GM19043 (cell line): Measurements from ENCODE around the gene CDK15.
A peak's percentile ranks its signal among the peaks of the same experiment; 100 is the strongest.

Experiments used
- ATAC-seq: cut with Tn5 transposase; IDR thresholded peaks from one replicate; pipeline ENCODE4 v1.9.1; 2021; ENCODE audit warnings: low read depth; ENCODE audit not compliant: unreplicated experiment

Gene CDK15

DNA sequence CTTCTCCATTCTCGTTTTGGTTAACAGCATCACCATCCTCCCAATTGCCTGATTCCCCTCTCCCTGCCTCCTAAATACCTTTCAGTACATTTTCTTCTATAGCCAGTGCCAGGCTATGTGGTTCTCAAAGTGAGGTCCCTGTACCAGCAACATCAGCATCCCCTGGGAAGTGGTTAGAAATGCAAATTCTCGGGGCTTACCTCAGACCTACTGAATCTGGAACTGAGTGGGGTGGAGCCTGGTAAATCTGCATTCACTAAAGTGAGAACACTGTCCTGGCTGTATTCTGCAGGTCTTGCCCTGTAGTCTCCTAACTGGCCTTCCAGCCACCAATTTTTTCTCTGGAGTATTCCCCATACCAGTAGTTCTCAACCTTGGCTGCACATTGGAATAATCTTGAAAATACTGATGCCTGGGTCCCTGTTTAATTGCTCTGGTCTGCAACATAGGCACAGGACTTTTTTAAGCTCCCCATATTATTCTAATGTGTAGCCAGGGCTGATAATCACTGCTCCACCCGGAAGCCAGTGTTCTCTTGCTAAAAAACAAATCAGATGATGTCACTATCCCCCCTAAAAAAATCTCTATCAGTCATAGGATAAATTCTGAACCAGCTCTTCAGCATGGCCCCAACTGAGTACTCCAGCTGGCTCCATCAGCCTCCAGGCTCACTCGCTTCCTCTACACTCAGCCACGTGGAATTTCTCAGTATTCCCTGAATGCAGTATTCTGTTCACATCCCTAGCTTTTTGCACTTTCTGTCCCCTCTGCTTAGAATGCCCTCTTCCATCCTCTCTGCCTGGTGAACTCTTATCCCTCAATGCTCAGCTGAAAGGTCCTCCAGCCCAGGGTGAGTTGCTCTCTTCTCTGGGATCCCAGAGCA is 98.4 kb downstream of the CDK15 start:
- peak; percentile 88 for ATAC-seq

DNA sequence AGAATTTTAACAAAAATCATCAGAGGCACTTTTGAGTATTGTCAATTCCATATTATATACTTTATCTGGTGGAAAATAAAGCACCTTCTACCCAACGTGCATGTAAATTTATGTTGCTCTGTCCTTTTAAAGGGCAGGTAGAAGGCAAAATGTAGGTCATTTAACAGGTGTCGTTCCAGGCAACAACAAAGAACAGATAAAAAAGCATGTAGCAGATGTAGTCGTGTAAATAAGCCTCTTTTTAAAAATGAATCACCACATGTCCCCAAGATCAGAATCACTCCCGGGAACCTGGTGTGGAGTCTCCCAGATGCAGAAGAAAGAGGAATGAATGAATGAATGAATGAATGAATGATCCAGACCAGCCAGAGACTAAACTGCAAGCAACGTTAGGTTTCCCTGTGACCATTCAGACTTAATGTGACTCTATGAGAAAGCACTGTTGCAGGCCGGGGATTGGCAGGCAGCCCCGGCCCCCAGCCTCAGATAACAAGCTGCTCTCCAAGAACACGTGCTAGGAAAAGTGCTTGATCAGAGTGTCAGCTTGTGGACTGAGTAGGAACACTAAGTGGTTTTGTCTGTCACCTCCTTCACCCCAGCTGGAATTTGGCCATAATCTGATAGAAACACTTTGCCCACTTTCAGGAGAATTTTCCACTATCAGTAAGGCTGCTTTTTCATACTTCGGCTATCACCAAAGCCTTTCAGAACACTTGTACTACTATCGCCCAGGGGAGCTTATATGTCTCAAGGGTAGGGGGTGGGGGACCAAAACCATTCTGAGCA is 100.6 kb downstream of the CDK15 start:
- ATAC-seq, result no peak

DNA sequence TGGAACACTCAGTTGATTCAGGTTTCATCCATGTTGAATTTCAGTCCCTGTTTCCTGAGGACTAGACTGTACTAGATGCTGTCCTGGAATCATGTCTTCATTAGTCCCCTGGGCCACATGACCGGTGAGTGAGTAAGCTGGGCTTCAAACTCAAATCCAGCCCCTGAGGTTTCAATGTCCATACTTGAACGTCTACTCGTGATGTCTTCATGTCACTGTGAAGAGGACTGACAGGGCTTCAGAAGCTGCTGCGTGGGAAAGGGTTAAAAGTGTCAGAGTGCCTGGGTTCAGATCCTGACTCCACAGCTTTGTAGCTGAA is 101.2 kb downstream of the CDK15 start:
- ATAC-seq, result no peak

- no peak for ATAC-seq
Measured at GRCh38 chr2:201908901-201909300, 102.6 kb downstream of the CDK15 start.

- ATAC-seq, result no peak
Measured at GRCh38 chr2:201909348-201909747, 103.0 kb downstream of the CDK15 start.

DNA sequence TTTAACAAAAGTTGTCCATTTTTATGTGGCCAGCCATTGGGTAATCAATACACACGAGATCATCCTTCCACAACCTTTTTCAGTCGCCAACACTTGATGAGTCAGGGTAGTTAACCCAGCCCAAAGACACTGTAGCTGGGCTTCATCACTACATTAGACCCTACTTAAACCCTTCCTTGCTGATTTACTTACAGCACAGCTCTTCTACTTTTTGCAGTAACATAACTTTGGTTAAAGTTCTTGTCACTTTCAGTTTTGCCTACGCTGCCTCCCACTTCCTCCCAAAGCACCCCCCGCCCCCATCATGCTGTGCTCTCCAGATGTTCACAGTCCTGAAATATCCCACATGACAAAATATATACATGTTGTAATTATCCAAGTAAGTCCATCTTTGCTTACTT is 103.6 kb downstream of the CDK15 start:
- no peak for ATAC-seq

DNA sequence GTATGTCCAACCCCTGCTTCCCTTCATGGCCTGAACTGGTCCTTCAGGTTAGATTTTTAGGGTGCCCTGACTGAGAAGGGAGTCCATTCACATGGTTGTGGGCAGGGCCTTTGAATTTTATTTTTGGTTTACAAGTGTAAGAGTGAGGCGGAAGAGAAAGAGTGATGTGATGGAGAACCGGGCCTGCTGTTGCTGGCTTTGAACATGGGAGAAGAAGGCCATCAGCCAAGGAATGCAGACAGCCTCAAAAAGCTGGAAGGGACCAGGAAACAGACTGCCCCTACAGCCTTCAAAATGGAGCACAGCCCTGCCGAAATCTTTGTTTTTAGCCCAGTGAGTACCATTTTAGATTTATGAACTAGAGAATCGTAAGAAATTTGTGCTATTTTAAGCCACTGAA is 105.0 kb downstream of the CDK15 start:
- ATAC-seq, result no peak

- no peak for ATAC-seq
Measured at GRCh38 chr2:201913201-201913600, 106.9 kb downstream of the CDK15 start.

DNA sequence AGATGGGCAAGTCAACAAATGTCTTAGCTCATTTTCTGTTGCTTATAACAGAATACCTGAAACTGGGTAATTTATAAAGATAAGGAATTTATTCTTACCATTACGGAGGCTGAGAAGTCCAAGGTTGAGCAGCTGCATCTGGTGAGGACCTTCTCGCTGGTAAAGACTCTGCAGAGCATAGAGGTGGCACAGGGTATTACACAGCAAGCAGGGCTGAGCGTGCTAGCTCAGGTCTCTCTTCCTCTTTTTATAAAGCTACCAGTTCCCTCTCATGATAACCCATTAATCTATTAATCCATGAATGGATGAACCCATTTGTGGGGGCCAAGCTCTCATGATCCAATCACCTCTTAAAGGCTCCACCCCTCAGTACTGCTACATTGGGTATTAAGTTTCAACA is 109.1 kb downstream of the CDK15 start:
- peak; percentile 78 for ATAC-seq

GRCh38 chr2:201916565-201916964 is 110.2 kb downstream of the CDK15 start:
- no peak for ATAC-seq

DNA sequence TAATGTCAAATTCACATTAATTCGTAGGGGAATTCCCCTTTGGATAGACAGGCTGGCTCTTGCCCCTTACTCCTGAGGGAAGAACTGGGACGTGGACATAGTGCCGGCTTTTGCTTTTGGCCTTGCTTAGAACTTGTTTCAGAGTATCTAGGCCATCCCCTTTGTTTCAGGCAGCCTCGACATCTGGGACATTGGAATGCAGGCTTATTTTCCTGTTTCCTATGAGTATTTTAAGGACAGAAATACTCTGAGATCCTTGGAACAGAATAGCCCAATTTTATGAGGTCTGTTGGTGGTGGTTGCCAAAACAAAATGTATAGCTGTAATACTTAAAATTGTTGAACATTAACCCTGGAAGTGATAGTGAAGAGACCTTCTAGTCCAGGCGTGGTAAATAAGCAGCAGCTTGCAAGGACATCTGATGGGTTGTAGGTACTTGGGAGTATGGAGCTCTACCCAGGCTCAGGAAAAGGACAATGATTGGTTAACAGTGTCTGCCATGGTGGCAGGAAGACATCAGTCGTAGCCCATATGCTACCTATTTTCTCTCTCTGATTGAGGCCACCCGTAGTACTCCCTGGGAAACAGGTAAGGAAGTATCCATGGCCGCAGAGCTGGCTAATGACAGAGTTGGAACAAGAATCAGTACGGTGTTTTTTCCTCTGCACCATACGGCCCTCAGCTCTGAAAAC is 112.4 kb downstream of the CDK15 start:
- no peak for ATAC-seq

DNA sequence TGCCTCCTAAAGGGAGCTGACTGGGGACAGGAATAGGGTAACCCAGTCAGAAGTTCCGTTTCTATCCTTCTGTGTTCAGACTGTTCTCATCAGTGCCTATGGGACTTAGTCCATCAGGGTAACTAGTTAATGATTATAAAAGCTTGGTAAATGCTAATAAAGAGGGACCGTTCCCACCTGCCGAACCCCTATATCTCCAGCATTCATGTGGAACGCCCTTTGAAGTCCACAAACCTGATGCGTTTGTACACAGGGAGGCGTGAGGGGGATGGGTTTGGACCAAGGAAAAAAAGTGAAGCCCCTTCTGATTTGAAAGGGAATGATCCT is 112.9 kb downstream of the CDK15 start:
- no peak for ATAC-seq

GRCh38 chr2:201923436-201924328 is 117.3 kb downstream of the CDK15 start:
- no peak for ATAC-seq

- ATAC-seq, result no peak
Measured at GRCh38 chr2:201924453-201924852, 118.1 kb downstream of the CDK15 start.

DNA sequence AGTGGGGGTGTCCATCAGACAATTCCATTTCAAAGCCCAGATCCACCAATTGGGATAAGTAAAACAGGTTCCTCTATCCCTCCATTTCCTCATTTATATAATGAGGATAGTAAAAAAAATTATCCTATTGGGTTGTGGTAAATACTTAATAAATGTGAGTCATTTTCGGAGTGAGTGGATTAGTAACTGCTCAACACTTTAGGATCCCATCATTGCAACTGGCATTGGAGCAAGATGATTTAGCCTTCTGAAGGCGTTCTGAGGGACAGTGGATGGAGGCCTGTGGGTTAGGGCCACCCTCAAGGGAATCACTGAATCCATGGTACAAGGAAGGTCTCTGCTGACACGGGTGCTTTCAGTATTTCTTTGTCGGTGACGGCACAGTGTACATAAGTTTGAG is 118.7 kb downstream of the CDK15 start:
- no peak for ATAC-seq

DNA sequence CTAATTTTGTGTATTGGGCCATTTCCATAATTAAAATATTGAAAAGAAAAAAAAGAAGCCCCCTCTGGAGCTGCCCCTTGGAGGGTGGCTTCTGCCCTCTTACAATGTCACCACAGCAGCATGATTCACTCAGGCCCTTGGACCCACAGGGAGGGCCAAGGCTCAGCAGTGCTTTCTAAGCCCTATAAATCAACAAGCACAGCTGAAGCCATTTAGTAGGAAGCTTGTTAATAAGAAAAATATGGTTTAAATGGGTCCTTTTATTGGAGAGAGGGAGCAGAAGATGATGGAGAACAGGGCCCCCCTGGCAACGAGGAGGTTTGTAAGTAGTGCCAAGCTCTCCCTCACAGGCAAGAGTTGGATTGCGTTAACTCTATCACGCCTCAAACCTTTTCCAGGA is 119.7 kb downstream of the CDK15 start:
- no peak for ATAC-seq

DNA sequence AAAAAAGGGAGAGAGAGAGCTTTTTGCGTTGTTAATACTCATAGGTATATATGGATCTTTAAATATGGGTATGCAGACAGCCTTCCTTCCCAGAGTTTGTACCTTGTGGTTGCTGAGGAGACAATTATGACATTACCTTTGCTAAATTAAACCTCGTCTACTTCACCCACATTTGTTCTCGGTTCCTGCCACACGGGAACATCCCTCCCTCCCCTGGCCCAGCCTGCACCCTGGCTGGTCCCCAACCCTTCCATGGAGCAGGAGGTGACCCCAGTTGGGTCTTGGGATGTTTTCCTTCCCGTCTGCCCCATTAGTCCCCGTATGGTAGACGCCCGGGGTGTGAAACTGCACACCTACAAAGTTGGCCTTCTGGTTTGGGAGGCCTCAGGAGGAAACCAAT is 122.0 kb downstream of the CDK15 start:
- ATAC-seq, result no peak

GRCh38 chr2:201929281-201930026 is 123.1 kb downstream of the CDK15 start:
- ATAC-seq, result no peak

- no peak for ATAC-seq
Measured at GRCh38 chr2:201930043-201930442, 123.7 kb downstream of the CDK15 start.

DNA sequence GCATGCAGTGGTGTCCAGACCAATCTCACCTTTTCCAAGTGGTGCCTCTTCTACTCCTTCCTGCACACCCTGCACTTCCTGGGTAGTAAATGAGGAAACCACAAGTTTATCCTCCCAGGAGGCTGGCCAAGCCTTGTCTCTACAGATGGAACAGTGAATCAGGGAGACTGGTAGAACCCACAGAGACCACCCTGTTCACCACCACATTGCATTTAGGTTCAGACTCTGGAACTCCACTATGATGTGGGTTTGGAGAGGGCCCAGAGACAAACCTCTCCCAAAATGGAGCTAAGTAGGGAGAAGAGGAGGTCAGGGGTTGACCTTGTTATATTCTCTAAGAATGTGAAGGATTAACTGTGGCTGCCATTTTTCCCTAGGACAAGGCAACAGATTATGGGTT is 124.5 kb downstream of the CDK15 start:
- no peak for ATAC-seq
